GM12878 (cell line): ENCODE results near the gene SIGLEC5. TPM values are rescaled to one million over a fixed set of nuclear protein-coding genes. Genes with fewer than 3 reads are reported as not detected.

Experiments
- ATAC-seq: fragments of 200-7000 bp; cut with Tn5 transposase; 3 replicates; pipeline ENCODE4 v1.9.1; 2020; ENCODE audit warnings: mild to moderate bottlenecking, moderate library complexity
- BruUV-seq: library from RNA; stranded (reverse); fragments of 400-500 nt; replicated peaks from 2 replicates; lab custom pipeline; 2021; lab: Mats Ljungman, UMichigan
- CTCF ChIA-PET: fragments of 300-600 bp; sonication (Branson Sonifier 250); formaldehyde crosslinking; extraction: SDS; loops from one replicate; lab custom pipeline; 2021; ENCODE audit warnings: inconsistent platforms; lab: Yijun Ruan, JAX
- POLR2A ChIA-PET: fragments of 350-600 bp; formaldehyde crosslinking; extraction: SDS; loops from one replicate; lab custom pipeline; 2021; ENCODE audit warnings: inconsistent platforms; lab: Charles Lee
- RAD21 ChIA-PET: fragments of 300-600 bp; sonication (Branson Sonifier 250); formaldehyde crosslinking; loops from one replicate; lab custom pipeline; 2023; ENCODE audit warnings: antibody characterized with exemption; ENCODE audit not compliant: unreplicated experiment; lab: Charles Lee
- SMC1A ChIA-PET: fragments of 300-600 bp; sonication (Branson Sonifier 250); formaldehyde crosslinking; loops from one replicate; lab custom pipeline; 2023; ENCODE audit not compliant: unreplicated experiment, uncharacterized antibody; lab: Charles Lee
- DNase-seq: peaks from one replicate; pipeline ENCODE4 v3.0.0-alpha.2; 2011; ENCODE audit warnings: low read depth, low spot score
- FAIRE-seq: peaks from 3 replicates; lab custom pipeline; 2011; peaks lifted over from hg19 to GRCh38; lab: Jason Lieb, UNC
- H2AFZ ChIP-seq: 2 replicates; pipeline ENCODE4 v1.6.0; 2011; ENCODE audit warnings: low read depth, low read length, control low read depth; ENCODE audit not compliant: control insufficient read depth
- H3K27ac ChIP-seq: 2 replicates; pipeline ENCODE4 v1.5.1; 2011; ENCODE audit warnings: control low read depth; ENCODE audit not compliant: control insufficient read depth, insufficient read depth
- H3K27me3 ChIP-seq, 2 experiments: replicated peaks in 1 of 2; 2 replicates each; pipeline versions ENCODE4 v1.6.0 to v1.6.1; 2011; ENCODE audit warnings: low read length in 1 of 2; ENCODE audit not compliant: control insufficient read depth in 2 of 2, insufficient read depth in 2 of 2
- H3K36me3 ChIP-seq, 2 experiments: 2 replicates each; pipeline ENCODE4 v1.5.1; 2011; ENCODE audit warnings: low read length in 1 of 2; ENCODE audit not compliant: control insufficient read depth in 2 of 2, insufficient read depth in 2 of 2
- H3K4me1 ChIP-seq: 2 replicates; pipeline ENCODE4 v1.6.1; 2011; ENCODE audit warnings: mild to moderate bottlenecking, low read length, moderate library complexity, mixed read lengths; ENCODE audit not compliant: control insufficient read depth, insufficient read depth
- H3K4me2 ChIP-seq: 2 replicates; pipeline ENCODE4 v1.6.0; 2011; ENCODE audit warnings: control low read depth; ENCODE audit not compliant: control insufficient read depth, insufficient read depth
- H3K4me3 ChIP-seq: fragments of 200-600 bp; sonication (generic); 2 replicates; pipeline ENCODE4 v1.5.1; 2016
- H3K79me2 ChIP-seq: 2 replicates; pipeline ENCODE4 v1.6.0; 2011; ENCODE audit warnings: low read length; ENCODE audit not compliant: control insufficient read depth, insufficient read depth
- H3K9ac ChIP-seq: 2 replicates; pipeline ENCODE4 v1.8.0; 2011; ENCODE audit warnings: low read length, control low read depth, mixed read lengths; ENCODE audit not compliant: control insufficient read depth, insufficient read depth
- H3K9me3 ChIP-seq: replicated peaks from 3 replicates; pipeline ENCODE4 v1.5.1; 2011; ENCODE audit warnings: mild to moderate bottlenecking, low read length; ENCODE audit not compliant: control insufficient read depth, insufficient read depth
- H4K20me1 ChIP-seq: 2 replicates; pipeline ENCODE4 v1.6.0; 2011; ENCODE audit not compliant: control insufficient read depth, insufficient read depth
- ATF2 ChIP-seq: IDR thresholded peaks from 2 replicates; pipeline ENCODE4 v1.6.1; 2012; ENCODE audit warnings: low read length, inconsistent platforms
- ATF7 ChIP-seq: fragments of 450-650 bp; IDR thresholded peaks from 2 replicates; pipeline ENCODE4 v1.6.1; 2016; ENCODE audit warnings: low read depth, mild to moderate bottlenecking
- CBFB ChIP-seq: IDR thresholded peaks from 2 replicates; pipeline ENCODE4 v1.6.1; 2016; ENCODE audit warnings: antibody characterized with exemption, low read depth
- CHD4 ChIP-seq: fragments of 200-600 bp; sonication (generic); IDR thresholded peaks from 2 replicates; pipeline ENCODE4 v1.6.1; 2016; ENCODE audit warnings: mild to moderate bottlenecking
- IKZF1 ChIP-seq: fragments of 450-650 bp; conservative IDR thresholded peaks from 2 replicates; pipeline ENCODE4 v1.6.1; 2017; ENCODE audit warnings: antibody characterized with exemption, mild to moderate bottlenecking
- JUNB ChIP-seq: IDR thresholded peaks from 2 replicates; pipeline ENCODE4 v1.6.1; 2016; ENCODE audit warnings: antibody characterized with exemption, mild to moderate bottlenecking
- MLLT1 ChIP-seq: fragments of 450-650 bp; IDR thresholded peaks from 2 replicates; pipeline ENCODE4 v1.6.1; 2016; ENCODE audit warnings: mild to moderate bottlenecking
- MTA2 ChIP-seq: fragments of 450-650 bp; IDR thresholded peaks from 2 replicates; pipeline ENCODE4 v1.6.1; 2016; ENCODE audit warnings: low read depth, mild to moderate bottlenecking, moderate library complexity
- NFIC ChIP-seq: IDR thresholded peaks from 2 replicates; pipeline ENCODE4 v1.6.1; 2012; ENCODE audit warnings: low read depth, mild to moderate bottlenecking, inconsistent platforms, low read length, moderate library complexity
- NR2C1 ChIP-seq: fragments of 450-650 bp; IDR thresholded peaks from 2 replicates; pipeline ENCODE4 v1.6.1; 2017; ENCODE audit warnings: antibody characterized with exemption, mild to moderate bottlenecking, moderate library complexity
- POLR2AphosphoS2 ChIP-seq: IDR thresholded peaks from 2 replicates; pipeline ENCODE4 v1.6.1; 2011; ENCODE audit warnings: low read depth, mild to moderate bottlenecking, low read length, improper control_type of control experiment, moderate library complexity
- POU2F2 ChIP-seq: IDR thresholded peaks from 3 replicates; pipeline ENCODE4 v1.6.1; 2011; ENCODE audit warnings: low read depth, mild to moderate bottlenecking, low read length, borderline replicate concordance
- RCOR1 ChIP-seq: conservative IDR thresholded peaks from 2 replicates; pipeline ENCODE4 v1.6.1; 2012; ENCODE audit warnings: low read depth, low read length, improper control_type of control experiment
- SIN3A ChIP-seq: IDR thresholded peaks from 2 replicates; pipeline ENCODE4 v1.6.1; 2012; ENCODE audit warnings: low read depth, low read length, improper control_type of control experiment
- SMAD5 ChIP-seq: IDR thresholded peaks from 2 replicates; pipeline ENCODE4 v1.6.1; 2016; ENCODE audit warnings: antibody characterized with exemption, low read depth
- SPI1 ChIP-seq: IDR thresholded peaks from 2 replicates; pipeline ENCODE4 v1.6.1; 2011; ENCODE audit warnings: low read depth, mild to moderate bottlenecking, low read length, moderate library complexity, borderline replicate concordance; ENCODE audit not compliant: insufficient read depth
- SREBF2 ChIP-seq: IDR thresholded peaks from 2 replicates; pipeline ENCODE4 v1.6.1; 2012; ENCODE audit warnings: mild to moderate bottlenecking, low read length
- STAT3 ChIP-seq: IDR thresholded peaks from 2 replicates; pipeline ENCODE4 v1.6.1; 2011; ENCODE audit warnings: low read depth, low read length, improper control_type of control experiment
- WRNIP1 ChIP-seq: IDR thresholded peaks from 2 replicates; pipeline ENCODE4 v1.6.1; 2011; ENCODE audit warnings: low read depth, low read length, improper control_type of control experiment, borderline replicate concordance
- YY1 ChIP-seq: IDR thresholded peaks from 2 replicates; pipeline ENCODE4 v1.6.1; 2011; ENCODE audit warnings: low read depth, mild to moderate bottlenecking, low read length
- ZNF207 ChIP-seq: fragments of 450-650 bp; IDR thresholded peaks from 2 replicates; pipeline ENCODE4 v1.6.1; 2014; ENCODE audit warnings: antibody characterized with exemption, mild to moderate bottlenecking, borderline replicate concordance
- ZNF24 ChIP-seq: fragments of 450-650 bp; IDR thresholded peaks from 2 replicates; pipeline ENCODE4 v1.6.1; 2017; ENCODE audit warnings: antibody characterized with exemption, mild to moderate bottlenecking
- ZNF622 ChIP-seq: fragments of 450-650 bp; IDR thresholded peaks from 2 replicates; pipeline ENCODE4 v1.6.1; 2017; ENCODE audit warnings: mild to moderate bottlenecking, inconsistent platforms
- WGBS: methylation state at CpG from one replicate; pipeline ENCODE4 v1.1.6; 2016; ENCODE audit warnings: low lambda C conversion rate; ENCODE audit not compliant: insufficient replicate concordance, insufficient coverage; ENCODE audit errors: missing lambda C conversion rate; 5-methylcytosine and 5-hydroxymethylcytosine counted together
- in situ Hi-C: fragments of 300-500 bp; cut with MboI; formaldehyde crosslinking; loops from 9 replicates; pipeline ENCODE4 v1.14.3; 2018; ENCODE audit warnings: mixed read lengths
- intact Hi-C: fragments of 100-400 bp; cut with micrococcal nuclease; formaldehyde crosslinking; loops from one replicate; pipeline ENCODE4 v1.14.2; 2022; ENCODE audit not compliant: unreplicated experiment
- polyA plus RNA-seq, 11 experiments: library from polyadenylated mRNA; depleted of rRNA in 4 of 11; unstranded in 6 of 11; stranded (reverse) in 5 of 11; fragments of >200 nt; fragmentation: Nextera tagmentation in 4 of 11; fragmentation: Illumina TruSeq in 1 of 11; extraction: Ambion mirVana in 4 of 11; extraction: Trizol in 1 of 11; gene quantifications; 1 replicate in 1 of 11; 2 replicates in 10 of 11; pipeline versions ENCODE4 v1.2.1 to v1.2.3, GENCODE V29; 2011 to 2016; ENCODE audit warnings: inconsistent platforms in 2 of 11, missing spikeins in 2 of 11, low read depth in 1 of 11
- total RNA-seq, 4 experiments: library from RNA; depleted of rRNA in 3 of 4; stranded (reverse); fragments of >200 nt in 3 of 4; fragmentation: Illumina TruSeq in 1 of 4; extraction: Trizol in 1 of 4; gene quantifications; 2 replicates each; pipeline versions ENCODE4 v1.2.1 to v1.2.3, GENCODE V29; 2013 to 2021

The SIGLEC5 gene
- total and polyA plus RNA-seq, 10 of the 15 experiments (the other 5 are each of a cell fraction or from before 2014, with no cell fraction given), result 0.05 to 2.5 (median 1.4) TPM; not detected in 1

GRCh38 chr19:51610576-51610975 is 19.6 kb downstream of the SIGLEC5 start (continued):
- TF ChIP-seq WRNIP1 (no peak), ZNF622 (no peak), MLLT1 (no peak), SPI1 (no peak), SREBF2 (no peak), SIN3A (no peak), JUNB (peak; percentile 57), MTA2 (no peak), IKZF1 (no peak), ZNF207 (no peak), NFIC (peak; percentile 73; the same call in 1 of the 2 replicates)

GRCh38 chr19:51607920-51608562 is 22.2 kb downstream of the SIGLEC5 start:
- Histone ChIP-seq H3K9me3 (peaks cover 6% of the 10 kb centered on the region; the same call in 2 of the 3 replicates), H4K20me1 (no peaks in the 10 kb centered on the region), H3K4me2 (peak overlapping the region; percentile 99), H3K4me1 (peaks cover 30% of the 10 kb centered on the region), H3K27me3 (no peaks in the 10 kb centered on the region), H2AFZ (no peak overlapping the region), H3K36me3 (no peaks in the 10 kb centered on the region), H3K9ac (peak overlapping the region; percentile 28; the same call in 1 of the 2 replicates), H3K4me3 (no peak overlapping the region), H3K27ac (peak overlapping the region; percentile 84), H3K79me2 (no peaks in the 10 kb centered on the region)
- SMC1A ChIA-PET, result interaction anchor here (1.2 to 3.0 kb wide), 6 partner anchors 13 to 137 kb away, joined by 3 to 19 read pairs (median 8); no protein-coding TSS in a partner anchor
- POLR2A ChIA-PET, result no interaction called here
- DNase-seq (no peak), ATAC-seq (peak; percentile 46), FAIRE-seq (no peak)
- BruUV-seq, result no TSS peak
- RAD21 ChIA-PET, result interaction anchor here (0.8 to 2.3 kb wide), 2 partner anchors 13 to 49 kb away, joined by 4 to 12 read pairs; no protein-coding TSS in a partner anchor
- 46% methylated on average over 13 of the region's 13 CpGs for WGBS
- in situ Hi-C loops (no loop called here), intact Hi-C loops (loop anchor here (5.0 kb wide), 1 partner anchor 36 kb away; the partner anchor contains the start of gene ZNF175)
- CTCF ChIA-PET, result interaction anchor here (0.9 to 3.9 kb wide), 14 partner anchors 8 to 258 kb away, joined by 3 to 24 read pairs (median 3); partner anchors contain the start of genes NKG7 and SIGLEC10
- TF ChIP-seq ATF2 (no peak; the same call in 1 of the 2 replicates), ATF7 (no peak), YY1 (peak; percentile 77), CHD4 (no peak), SMAD5 (no peak), STAT3 (no peak), POU2F2 (no peak), NR2C1 (no peak), POLR2AphosphoS2 (no peak), RCOR1 (0 out of 2 replicates have a peak, but pooled peaks have one; percentile 84), CBFB (peak; percentile 53; the same call in 1 of the 2 replicates), ZNF24 (no peak)
